Esophagus squamous epithelium (tissue), 5 donors: Measurements from ENCODE around the gene ALDH9A1. TPM values are rescaled to one million over a fixed set of nuclear protein-coding genes. Genes with fewer than 3 reads are reported as not detected.

ENCODE experiments used
- DNase-seq: peaks from one replicate; lab custom pipeline; 2025; lab: John Stamatoyannopoulos, UW
- H3K27ac ChIP-seq, 4 donors: fragments of 200-600 bp; sonication (generic); one replicate each; pipeline ENCODE4 v1.5.1; 2016 to 2019; ENCODE audit warnings: mild to moderate bottlenecking in 1 of 4
- H3K27me3 ChIP-seq, 4 donors: fragments of 200-600 bp; sonication (generic); 1 replicate in 3 of 4; 2 replicates in 1 of 4; pipeline versions ENCODE4 v1.5.1 to v1.6.0; 2017 to 2021; ENCODE audit warnings: antibody characterized with exemption in 1 of 4
- H3K36me3 ChIP-seq, 3 donors: fragments of 200-600 bp; sonication (generic); one replicate each; pipeline ENCODE4 v1.5.1; 2016 to 2019
- H3K4me1 ChIP-seq, 3 donors: fragments of 200-600 bp; sonication (generic); one replicate each; pipeline ENCODE4 v1.5.1; 2017 to 2019
- H3K4me3 ChIP-seq, 4 donors: fragments of 200-600 bp; sonication (generic); 1 replicate in 3 of 4; 2 replicates in 1 of 4; pipeline ENCODE4 v1.5.1; 2016 to 2019; ENCODE audit warnings: mild to moderate bottlenecking in 2 of 4, moderate library complexity in 1 of 4
- H3K9me3 ChIP-seq, 3 donors: fragments of 200-600 bp; sonication (generic); one replicate each; pipeline ENCODE4 v1.5.1; 2016 to 2019
- POLR2A ChIP-seq, 4 donors: fragments of 450-650 bp; IDR thresholded peaks; one replicate each; pipeline ENCODE4 v1.6.1; 2017; ENCODE audit warnings: antibody characterized with exemption in 4 of 4, mild to moderate bottlenecking in 4 of 4, moderate library complexity in 3 of 4
- WGBS, 2 donors: methylation state at CpG; one replicate each; pipeline ENCODE4 v1.1.5; 2018; 5-methylcytosine and 5-hydroxymethylcytosine counted together
- intact Hi-C: fragments of 100-400 bp; cut with DNase I; formaldehyde crosslinking; loops from one replicate; pipeline ENCODE4 v1.15.0; 2022
- total RNA-seq, 4 donors: library from RNA; depleted of rRNA; stranded (reverse); fragments of >200 nt; gene quantifications; one replicate each; pipeline ENCODE4 v1.1.0, GENCODE V29; 2016
- TF ChIP-seq, protein P1 (sequence below), 6 experiments: fragments of 450-650 bp in 4 of 6; fragments of 200-600 bp in 2 of 6; sonication (generic) in 2 of 6; IDR thresholded peaks; one replicate each; pipeline ENCODE4 v1.5.1; 2016 to 2019; ENCODE audit warnings: antibody characterized with exemption in 6 of 6, mild to moderate bottlenecking in 4 of 6, moderate library complexity in 4 of 6
- donor health status: DM: yes; HTN: yes; CAD: no.

Gene ALDH9A1
- total RNA-seq, 4 donors from 2014 or later = 120 to 198 (median 158) TPM

DNA sequence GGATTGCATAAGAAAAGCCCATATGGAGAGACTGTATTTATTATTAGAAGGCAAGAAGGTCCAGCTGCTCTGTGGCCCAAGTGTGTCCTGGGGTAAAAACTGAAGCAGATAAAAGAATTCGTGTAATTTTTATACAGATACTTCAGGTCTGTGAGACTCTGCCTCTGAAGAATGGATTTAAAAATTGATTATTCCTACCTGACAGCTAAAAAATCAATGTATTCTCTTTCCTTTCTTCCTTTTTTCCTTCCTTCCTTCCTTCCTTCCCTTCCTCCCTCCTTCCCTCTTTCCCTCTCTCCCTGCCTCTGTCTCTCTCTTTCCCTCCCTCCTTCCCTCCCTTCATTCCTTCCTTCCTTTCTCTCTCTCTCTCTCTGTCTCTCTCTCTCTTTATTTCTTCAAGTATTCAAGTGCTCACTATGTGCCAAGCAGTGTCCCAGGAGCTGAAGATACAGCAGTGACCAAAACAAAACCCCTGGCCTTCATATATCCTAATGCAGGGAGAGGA is 78.7 kb downstream of the ALDH9A1 start:
- no peak for DNase-seq
- 64 to 72% methylated on average over 1 of the region's 1 CpG for WGBS, 2 donors
- no peak overlapping the region for H3K4me3 ChIP-seq
- H3K27me3 ChIP-seq = peaks cover 0 to 8% (median 0%) of the 10 kb centered on the region in 4 donors
- TF ChIP-seq POLR2A (IDR thresholded peaks at IDR 0.05) = no peak
- TF ChIP-seq, protein P1, sequence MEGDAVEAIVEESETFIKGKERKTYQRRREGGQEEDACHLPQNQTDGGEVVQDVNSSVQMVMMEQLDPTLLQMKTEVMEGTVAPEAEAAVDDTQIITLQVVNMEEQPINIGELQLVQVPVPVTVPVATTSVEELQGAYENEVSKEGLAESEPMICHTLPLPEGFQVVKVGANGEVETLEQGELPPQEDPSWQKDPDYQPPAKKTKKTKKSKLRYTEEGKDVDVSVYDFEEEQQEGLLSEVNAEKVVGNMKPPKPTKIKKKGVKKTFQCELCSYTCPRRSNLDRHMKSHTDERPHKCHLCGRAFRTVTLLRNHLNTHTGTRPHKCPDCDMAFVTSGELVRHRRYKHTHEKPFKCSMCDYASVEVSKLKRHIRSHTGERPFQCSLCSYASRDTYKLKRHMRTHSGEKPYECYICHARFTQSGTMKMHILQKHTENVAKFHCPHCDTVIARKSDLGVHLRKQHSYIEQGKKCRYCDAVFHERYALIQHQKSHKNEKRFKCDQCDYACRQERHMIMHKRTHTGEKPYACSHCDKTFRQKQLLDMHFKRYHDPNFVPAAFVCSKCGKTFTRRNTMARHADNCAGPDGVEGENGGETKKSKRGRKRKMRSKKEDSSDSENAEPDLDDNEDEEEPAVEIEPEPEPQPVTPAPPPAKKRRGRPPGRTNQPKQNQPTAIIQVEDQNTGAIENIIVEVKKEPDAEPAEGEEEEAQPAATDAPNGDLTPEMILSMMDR (IDR thresholded peaks at IDR 0.05) = no peak
- no peaks in the 10 kb centered on the region for H3K36me3 ChIP-seq
- H3K9me3 ChIP-seq = no peaks in the 10 kb centered on the region
- intact Hi-C loops = no loop called here
- no peaks in the 10 kb centered on the region for H3K4me1 ChIP-seq
- H3K27ac ChIP-seq = no peak overlapping the region

DNA sequence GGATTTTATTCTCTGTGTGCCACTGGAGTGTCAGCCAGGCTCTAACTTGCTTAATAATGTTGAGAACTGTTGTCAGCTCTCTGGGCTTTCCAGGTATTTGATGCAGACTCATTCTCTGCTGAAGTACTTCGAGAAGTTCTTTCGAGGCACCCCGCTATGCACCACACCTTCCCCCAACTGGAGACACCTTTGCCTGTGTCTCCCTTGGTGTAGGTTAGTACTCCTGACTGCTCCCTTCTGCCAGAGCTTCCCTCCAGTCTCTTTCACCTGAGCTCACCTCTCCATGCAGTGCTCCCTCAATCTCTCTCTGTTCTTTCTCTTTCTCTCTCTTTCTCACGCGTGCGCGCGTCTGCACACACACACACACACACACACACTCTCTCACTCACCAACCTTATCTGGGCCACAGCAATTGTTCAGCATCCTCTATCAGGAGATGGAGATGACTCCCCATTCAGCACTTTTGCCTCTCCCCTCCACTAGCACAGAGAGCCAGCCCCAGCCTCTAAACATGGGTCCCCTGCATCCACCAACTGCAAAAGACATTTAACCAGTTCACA is 81.3 kb downstream of the ALDH9A1 start:
- H3K36me3 ChIP-seq = no peaks in the 10 kb centered on the region
- no peak overlapping the region for H3K27ac ChIP-seq
- WGBS, 2 donors = 91 to 94% methylated on average over 8 of the region's 8 CpGs
- no peak for DNase-seq
- no peaks in the 10 kb centered on the region for H3K9me3 ChIP-seq
- no peaks in the 10 kb centered on the region for H3K4me1 ChIP-seq
- TF ChIP-seq, protein P1 (IDR thresholded peaks at IDR 0.05) = no peak
- no peak for TF ChIP-seq POLR2A (IDR thresholded peaks at IDR 0.05)
- peaks cover 0 to 10% (median 0%) of the 10 kb centered on the region in 4 donors for H3K27me3 ChIP-seq
- H3K4me3 ChIP-seq = no peak overlapping the region
- intact Hi-C loops = no loop called here

DNA sequence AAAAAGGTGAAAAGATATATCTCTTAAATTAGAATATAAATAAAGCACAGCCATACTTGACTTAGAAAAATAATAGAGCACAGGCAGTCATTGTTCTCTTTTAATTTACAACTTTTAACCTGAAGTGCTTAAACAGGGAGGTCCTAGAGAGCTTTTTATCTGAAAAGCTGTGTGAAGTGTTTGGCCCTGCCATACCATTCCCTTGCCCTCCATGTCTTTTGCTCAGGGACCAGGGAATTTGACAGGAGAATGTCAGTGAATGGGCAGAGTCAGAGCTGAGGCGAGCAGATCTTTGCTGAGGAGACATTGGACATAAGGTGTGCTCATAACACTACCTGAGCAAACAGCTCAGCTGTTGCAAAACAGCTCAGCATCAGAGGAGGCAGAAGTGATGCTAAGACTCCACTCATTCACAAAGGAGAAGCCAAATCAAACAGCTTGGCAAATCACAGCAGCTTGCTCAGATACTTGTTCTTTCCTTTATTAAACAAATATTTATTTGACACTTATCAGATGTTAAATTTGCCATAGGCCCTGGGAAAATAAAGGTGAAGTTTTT is 82.2 kb downstream of the ALDH9A1 start:
- TF ChIP-seq, protein P1 (IDR thresholded peaks at IDR 0.05) = no peak
- TF ChIP-seq POLR2A (IDR thresholded peaks at IDR 0.05) = no peak
- WGBS, 2 donors = 64 to 75% methylated on average over 1 of the region's 1 CpG
- DNase-seq = no peak
- Histone ChIP-seq H3K4me1 (peaks cover 0 to 2% (median 0%) of the 10 kb centered on the region in 3 donors), H3K36me3 (no peaks in the 10 kb centered on the region), H3K4me3 (no peak overlapping the region), H3K9me3 (no peaks in the 10 kb centered on the region), H3K27me3 (peaks cover 0 to 13% (median 0%) of the 10 kb centered on the region in 4 donors), H3K27ac (no peak overlapping the region)
- intact Hi-C loops = no loop called here

Other genes with a start within 250 kb of the ALDH9A1 start
- not detected for gene LRRC52, start 154.6 kb downstream of the ALDH9A1 start, total RNA-seq
- gene MGST3, start 67.3 kb downstream of the ALDH9A1 start, total RNA-seq = 100 to 1,000 TPM in 1 of 4 donors, 10 to 100 TPM in 3; 64.7 to 103 (median 82.9) TPM
- 10 to 100 TPM; 41.4 to 79.1 (median 50.9) TPM for gene TMCO1, start 70.3 kb upstream of the ALDH9A1 start, total RNA-seq
- 10 to 100 TPM; 37.6 to 63.1 (median 50.8) TPM for gene UCK2, start 129.1 kb upstream of the ALDH9A1 start, total RNA-seq